Breast epithelium (tissue), 3 donors: ENCODE data around the gene CALU.

Source experiments
- CTCF ChIP-seq, 3 donors: fragments of 450-650 bp; IDR thresholded peaks; one replicate each; pipeline ENCODE4 v1.5.1; 2016 to 2017; ENCODE audit warnings: antibody characterized with exemption in 3 of 3, mild to moderate bottlenecking in 3 of 3, moderate library complexity in 3 of 3
- POLR2A ChIP-seq: fragments of 450-650 bp; IDR thresholded peaks from one replicate; pipeline ENCODE4 v1.6.1; 2016; ENCODE audit warnings: antibody characterized with exemption, mild to moderate bottlenecking, moderate library complexity
- POLR2AphosphoS5 ChIP-seq, 3 donors: sonication (generic); formaldehyde crosslinking; IDR thresholded peaks; one replicate each; pipeline ENCODE4 v1.6.1; 2017; ENCODE audit warnings: antibody characterized with exemption in 3 of 3

- TF ChIP-seq CTCF (IDR thresholded peaks at IDR 0.05) (no peak), POLR2A (no peak), POLR2AphosphoS5 (IDR thresholded peaks at IDR 0.05) (no peak)
Measured at GRCh38 chr7:128737867-128738385, 1.2 kb upstream of the CALU start.
